Testis (tissue), 3 donors: Measurements from ENCODE around the gene FOXO6. TPM values are rescaled to one million over a fixed set of nuclear protein-coding genes. Genes with fewer than 3 reads are reported as not detected.

Experiments used
- DNase-seq: peaks from one replicate; pipeline ENCODE4 v3.0.0-alpha.2; 2019
- H3K27ac ChIP-seq, 2 donors: fragments of 200-600 bp; sonication (generic); one replicate each; pipeline ENCODE4 v1.5.1; 2019
- H3K27me3 ChIP-seq: fragments of 200-600 bp; sonication (generic); one replicate; pipeline ENCODE4 v1.5.1; 2019
- H3K36me3 ChIP-seq: fragments of 200-600 bp; sonication (generic); one replicate; pipeline ENCODE4 v1.5.1; 2017; ENCODE audit warnings: low read depth; ENCODE audit errors: missing control alignments
- H3K4me1 ChIP-seq: fragments of 200-600 bp; sonication (generic); one replicate; pipeline ENCODE4 v1.5.1; 2019
- H3K4me3 ChIP-seq, 2 donors: fragments of 200-600 bp; sonication (generic); one replicate each; pipeline ENCODE4 v1.5.1; 2017 to 2019
- H3K9me3 ChIP-seq: fragments of 200-600 bp; sonication (generic); one replicate; pipeline ENCODE4 v1.5.1; 2017
- POLR2A ChIP-seq: fragments of 450-650 bp; IDR thresholded peaks from one replicate; pipeline ENCODE4 v1.6.1; 2017; ENCODE audit warnings: antibody characterized with exemption, mild to moderate bottlenecking, moderate library complexity
- WGBS, 2 donors: methylation state at CpG; one replicate each; pipeline ENCODE4 v1.1.5; 2018; 5-methylcytosine and 5-hydroxymethylcytosine counted together
- intact Hi-C: fragments of 100-400 bp; cut with DNase I; formaldehyde crosslinking; loops from one replicate; pipeline ENCODE4 v1.15.1; 2023; ENCODE audit warnings: low total_unique reads
- polyA plus RNA-seq: library from polyadenylated mRNA; stranded (reverse); fragments of 350-450 nt; fragmentation: Illumina TruSeq; extraction: RNeasy Lipid Tissue Mini Kit (QIAGEN cat#74804); gene quantifications from one replicate; pipeline ENCODE4 v1.2.3, GENCODE V29; 2014; ENCODE audit warnings: low read depth, low replicate concordance; ENCODE audit not compliant: insufficient read depth
- total RNA-seq, 2 donors: library from RNA; depleted of rRNA; stranded (reverse); fragments of >200 nt; gene quantifications; one replicate each; pipeline ENCODE4 v1.2.3, GENCODE V29; 2016
- TF ChIP-seq, protein P1 (sequence below), 3 experiments: fragments of 450-650 bp in 2 of 3; fragments of 200-600 bp in 1 of 3; sonication (generic) in 1 of 3; IDR thresholded peaks; one replicate each; pipeline ENCODE4 v1.5.1; 2016 to 2019; ENCODE audit warnings: antibody characterized with exemption in 3 of 3, mild to moderate bottlenecking in 2 of 3, moderate library complexity in 1 of 3

The FOXO6 gene
- total and polyA plus RNA-seq, 3 donors from 2014 or later: 2.4 to 4.5 (median 3.8) TPM

DNA sequence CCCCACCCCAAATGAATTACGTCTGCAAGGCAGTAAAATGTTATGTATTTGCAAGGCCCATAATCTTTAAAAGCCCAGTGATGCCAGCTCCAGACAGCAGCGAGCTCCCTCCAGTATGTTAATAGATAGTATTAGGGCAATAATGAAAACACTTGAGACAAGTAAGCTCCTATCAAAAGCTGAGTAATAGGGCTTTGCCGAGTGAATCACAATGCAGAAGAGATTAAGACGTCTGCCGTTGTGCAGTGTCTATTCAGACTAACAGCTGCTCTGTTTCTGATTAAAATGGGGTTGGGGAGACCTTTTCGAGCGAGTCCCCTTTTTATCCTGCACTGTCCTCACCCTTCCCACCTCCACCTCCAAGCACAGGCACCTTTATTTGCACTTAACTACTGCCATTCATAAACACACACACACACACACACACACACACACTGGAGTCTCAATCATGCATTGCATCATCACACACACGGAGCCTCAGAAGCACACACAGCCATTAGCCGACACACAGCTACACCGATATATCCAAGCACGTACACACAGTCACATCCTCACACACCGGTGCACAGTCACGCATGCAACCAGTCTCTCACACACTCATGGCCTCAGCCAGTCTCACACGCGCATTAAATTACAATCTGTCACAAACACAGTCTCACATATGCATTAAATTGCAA is 46.0 kb upstream of the FOXO6 start:
- no peaks in the 10 kb centered on the region for H3K9me3 ChIP-seq
- WGBS, 2 donors: 86% methylated on average over 14 to 15 of the region's 15 CpGs
- peaks cover 19% of the 10 kb centered on the region for H3K4me1 ChIP-seq
- H3K4me3 ChIP-seq: no peak overlapping the region
- intact Hi-C loops: no loop called here
- H3K27ac ChIP-seq: no peak overlapping the region
- no peaks in the 10 kb centered on the region for H3K27me3 ChIP-seq
- H3K36me3 ChIP-seq: no peaks in the 10 kb centered on the region
- TF ChIP-seq, protein P1, sequence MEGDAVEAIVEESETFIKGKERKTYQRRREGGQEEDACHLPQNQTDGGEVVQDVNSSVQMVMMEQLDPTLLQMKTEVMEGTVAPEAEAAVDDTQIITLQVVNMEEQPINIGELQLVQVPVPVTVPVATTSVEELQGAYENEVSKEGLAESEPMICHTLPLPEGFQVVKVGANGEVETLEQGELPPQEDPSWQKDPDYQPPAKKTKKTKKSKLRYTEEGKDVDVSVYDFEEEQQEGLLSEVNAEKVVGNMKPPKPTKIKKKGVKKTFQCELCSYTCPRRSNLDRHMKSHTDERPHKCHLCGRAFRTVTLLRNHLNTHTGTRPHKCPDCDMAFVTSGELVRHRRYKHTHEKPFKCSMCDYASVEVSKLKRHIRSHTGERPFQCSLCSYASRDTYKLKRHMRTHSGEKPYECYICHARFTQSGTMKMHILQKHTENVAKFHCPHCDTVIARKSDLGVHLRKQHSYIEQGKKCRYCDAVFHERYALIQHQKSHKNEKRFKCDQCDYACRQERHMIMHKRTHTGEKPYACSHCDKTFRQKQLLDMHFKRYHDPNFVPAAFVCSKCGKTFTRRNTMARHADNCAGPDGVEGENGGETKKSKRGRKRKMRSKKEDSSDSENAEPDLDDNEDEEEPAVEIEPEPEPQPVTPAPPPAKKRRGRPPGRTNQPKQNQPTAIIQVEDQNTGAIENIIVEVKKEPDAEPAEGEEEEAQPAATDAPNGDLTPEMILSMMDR (IDR thresholded peaks at IDR 0.05): no peak
- no peak for TF ChIP-seq POLR2A
- no peak for DNase-seq

- Histone ChIP-seq H3K27me3 (no peaks in the 10 kb centered on the region), H3K9me3 (no peaks in the 10 kb centered on the region), H3K4me1 (peaks cover 25% of the 10 kb centered on the region), H3K36me3 (no peaks in the 10 kb centered on the region), H3K4me3 (no peak overlapping the region), H3K27ac (no peak overlapping the region)
- no peak for DNase-seq
- intact Hi-C loops: no loop called here
- WGBS, 2 donors: 82 to 93% methylated on average over 3 of the region's 3 CpGs
- TF ChIP-seq POLR2A: no peak
- TF ChIP-seq, protein P1 (IDR thresholded peaks at IDR 0.05): no peak
Observed at GRCh38 chr1:41315871-41316270, 45.4 kb upstream of the FOXO6 start.

DNA sequence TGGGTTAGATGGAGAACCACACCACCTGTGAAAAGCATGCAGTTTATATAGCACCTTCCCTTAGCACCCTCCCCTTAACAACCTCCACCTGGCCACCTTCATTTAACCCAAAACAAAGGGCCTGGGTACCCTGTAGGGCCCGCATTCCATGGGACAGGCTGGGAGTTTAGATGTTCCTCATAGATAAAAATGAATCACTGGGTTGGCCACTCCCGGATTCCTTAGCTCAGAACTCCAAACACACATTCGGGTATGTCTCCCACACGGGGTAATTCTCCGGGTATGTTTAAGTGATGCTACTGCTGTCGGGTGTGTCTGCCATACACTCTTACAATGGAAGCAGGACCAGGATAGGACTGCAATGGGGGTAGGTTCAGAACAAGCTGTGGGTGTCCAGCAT is 43.9 kb upstream of the FOXO6 start:
- no peaks in the 10 kb centered on the region for H3K36me3 ChIP-seq
- no peak for DNase-seq
- intact Hi-C loops: no loop called here
- no peak for TF ChIP-seq POLR2A
- TF ChIP-seq, protein P1 (IDR thresholded peaks at IDR 0.05): no peak
- H3K27ac ChIP-seq: no peak overlapping the region
- no peaks in the 10 kb centered on the region for H3K9me3 ChIP-seq
- 89 to 98% methylated on average over 3 to 6 of the region's 6 CpGs for WGBS, 2 donors
- H3K27me3 ChIP-seq: no peaks in the 10 kb centered on the region
- peaks cover 31% of the 10 kb centered on the region for H3K4me1 ChIP-seq
- no peak overlapping the region for H3K4me3 ChIP-seq

DNA sequence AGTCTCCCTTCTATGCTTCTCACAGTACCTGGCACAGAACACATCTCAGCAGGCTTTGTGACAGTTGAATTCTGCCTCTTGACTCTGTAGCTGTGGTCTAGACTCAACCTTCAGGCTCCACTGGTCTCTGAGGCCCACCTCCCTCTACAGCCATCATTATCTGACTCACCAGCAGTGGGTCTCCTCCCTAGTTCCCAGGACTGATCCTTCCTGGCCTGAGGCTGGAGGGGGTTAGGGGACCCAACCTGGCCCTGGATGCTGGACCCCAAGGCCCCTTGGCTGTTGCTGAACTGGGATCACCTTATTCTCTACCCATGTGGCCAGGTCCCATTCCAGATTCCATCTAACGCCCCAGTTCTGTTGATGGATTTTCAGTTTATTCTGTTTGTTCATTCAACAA is 43.1 kb upstream of the FOXO6 start:
- Histone ChIP-seq H3K36me3 (no peaks in the 10 kb centered on the region), H3K27me3 (no peaks in the 10 kb centered on the region), H3K4me1 (peaks cover 31% of the 10 kb centered on the region), H3K27ac (no peak overlapping the region), H3K9me3 (no peaks in the 10 kb centered on the region), H3K4me3 (no peak overlapping the region)
- 87 to 93% methylated on average over 1 of the region's 1 CpG for WGBS, 2 donors
- TF ChIP-seq POLR2A: no peak
- TF ChIP-seq, protein P1 (IDR thresholded peaks at IDR 0.05): no peak
- no peak for DNase-seq
- intact Hi-C loops: no loop called here

- DNase-seq: peak; percentile 39
- intact Hi-C loops: no loop called here
- WGBS, 2 donors: 75 to 95% methylated on average over 2 of the region's 2 CpGs
Observed at GRCh38 chr1:41319106-41319755, 42.0 kb upstream of the FOXO6 start.

More at GRCh38 chr1:41319106-41319755, 42.0 kb upstream of the FOXO6 start:
- TF ChIP-seq, protein P1 (IDR thresholded peaks at IDR 0.05): no peak
- TF ChIP-seq POLR2A: no peak
- no peak overlapping the region for H3K4me3 ChIP-seq
- H3K27me3 ChIP-seq: no peaks in the 10 kb centered on the region
- H3K36me3 ChIP-seq: no peaks in the 10 kb centered on the region
- H3K4me1 ChIP-seq: peaks cover 31% of the 10 kb centered on the region
- H3K9me3 ChIP-seq: no peaks in the 10 kb centered on the region
- peak overlapping the region in 1 of 2 donors; percentile 57 for H3K27ac ChIP-seq
